Ascending aorta (tissue), 2 donors: ENCODE measurements around the gene GRPR. TPM values are rescaled to one million over a fixed set of nuclear protein-coding genes. Genes with fewer than 3 reads are reported as not detected.
"Not testable (repeated sequence)": the region's sequence is repeated elsewhere in the genome, so short reads cannot be mapped to it uniquely, and the experiment has no call there.

Source experiments
- DNase-seq, 2 donors: peaks; one replicate each; pipeline ENCODE4 v3.0.0-alpha.2; 2019; ENCODE audit warnings: low spot score in 2 of 2
- H3K27ac ChIP-seq, 2 donors: fragments of 200-600 bp; sonication (generic); one replicate each; pipeline ENCODE4 v1.5.1; 2016 to 2017; ENCODE audit warnings: mild to moderate bottlenecking in 1 of 2
- H3K27me3 ChIP-seq: fragments of 200-600 bp; sonication (generic); one replicate; pipeline ENCODE4 v1.5.1; 2017
- H3K36me3 ChIP-seq, 2 donors: fragments of 200-600 bp; sonication (generic); one replicate each; pipeline ENCODE4 v1.5.1; 2016
- H3K4me1 ChIP-seq, 2 donors: fragments of 200-600 bp; sonication (generic); one replicate each; pipeline ENCODE4 v1.5.1; 2016 to 2017; ENCODE audit warnings: mild to moderate bottlenecking in 1 of 2
- H3K4me3 ChIP-seq, 2 donors: fragments of 200-600 bp; sonication (generic); one replicate each; pipeline ENCODE4 v1.5.1; 2016 to 2017; ENCODE audit warnings: mild to moderate bottlenecking in 1 of 2
- H3K9me3 ChIP-seq, 2 donors: fragments of 200-600 bp; sonication (generic); one replicate each; pipeline ENCODE4 v1.5.1; 2016
- CTCF ChIP-seq, 3 experiments: fragments of 200-600 bp in 2 of 3; fragments of 450-650 bp in 1 of 3; sonication (generic) in 2 of 3; IDR thresholded peaks; one replicate each; pipeline ENCODE4 v1.5.1; 2016 to 2019; ENCODE audit warnings: antibody characterized with exemption in 3 of 3, mild to moderate bottlenecking in 1 of 3, moderate library complexity in 1 of 3
- intact Hi-C: fragments of 100-400 bp; cut with DNase I; formaldehyde crosslinking; loops from one replicate; pipeline ENCODE4 v1.15.1; 2023
- total RNA-seq: library from RNA; depleted of rRNA; stranded (reverse); fragments of >200 nt; gene quantifications from one replicate; pipeline ENCODE4 v1.1.0, GENCODE V29; 2016

GRPR gene
- total RNA-seq, 1 donor from 2014 or later, result 1.7 TPM

DNA sequence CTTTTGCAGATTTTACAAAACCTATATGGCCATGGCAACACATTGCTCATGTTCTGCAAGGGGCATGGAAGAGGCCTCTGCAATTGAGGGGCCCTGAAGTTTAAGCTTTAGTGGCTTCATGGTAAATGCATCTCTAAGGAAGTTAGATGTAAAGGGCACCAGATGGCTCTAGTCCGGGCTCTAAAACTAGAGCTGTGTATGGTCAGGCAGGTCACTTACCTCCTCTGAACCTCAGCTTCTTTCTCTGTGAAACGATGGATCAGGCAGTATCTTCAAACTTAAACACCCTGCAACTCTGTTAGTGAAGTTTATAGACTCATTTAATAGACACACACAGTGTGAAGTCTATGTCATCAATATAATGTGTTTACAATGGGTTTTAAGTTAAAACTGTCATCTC is 53.9 kb downstream of the GRPR start:
- DNase-seq, result no peak
- H3K27ac ChIP-seq, result no peak overlapping the region
- H3K4me3 ChIP-seq, result no peak overlapping the region
- H3K4me1 ChIP-seq, result no peaks in the 10 kb centered on the region
- no peaks in the 10 kb centered on the region for H3K36me3 ChIP-seq
- H3K9me3 ChIP-seq, result no peaks in the 10 kb centered on the region
- intact Hi-C loops, result no loop called here
- no peaks in the 10 kb centered on the region for H3K27me3 ChIP-seq
- TF ChIP-seq CTCF (IDR thresholded peaks at IDR 0.05), result no peak

DNA sequence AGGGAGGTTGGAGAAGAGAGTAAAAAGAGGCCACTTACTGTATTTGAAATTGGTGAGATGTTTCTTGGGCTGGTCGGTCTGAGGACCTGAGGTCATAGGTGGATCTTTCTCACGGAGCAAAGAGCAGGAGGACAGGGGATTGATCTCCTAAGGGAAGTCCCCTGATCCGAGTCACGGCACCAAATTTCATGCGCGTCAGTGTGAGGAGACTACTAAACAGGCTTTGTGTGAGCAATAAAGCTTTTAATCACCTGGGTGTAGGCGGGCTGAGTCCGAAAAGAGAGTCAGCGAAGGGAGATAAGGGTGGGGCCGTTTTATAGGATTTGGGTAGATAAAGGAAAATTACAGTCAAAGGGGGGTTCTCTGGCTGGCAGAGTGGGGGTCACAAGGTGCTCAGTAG is 60.5 kb downstream of the GRPR start:
- DNase-seq, H3K4me1 ChIP-seq, H3K9me3 ChIP-seq, intact Hi-C loops, H3K27me3 ChIP-seq, H3K27ac ChIP-seq, H3K36me3 ChIP-seq, H3K4me3 ChIP-seq: not testable (repeated sequence)

DNA sequence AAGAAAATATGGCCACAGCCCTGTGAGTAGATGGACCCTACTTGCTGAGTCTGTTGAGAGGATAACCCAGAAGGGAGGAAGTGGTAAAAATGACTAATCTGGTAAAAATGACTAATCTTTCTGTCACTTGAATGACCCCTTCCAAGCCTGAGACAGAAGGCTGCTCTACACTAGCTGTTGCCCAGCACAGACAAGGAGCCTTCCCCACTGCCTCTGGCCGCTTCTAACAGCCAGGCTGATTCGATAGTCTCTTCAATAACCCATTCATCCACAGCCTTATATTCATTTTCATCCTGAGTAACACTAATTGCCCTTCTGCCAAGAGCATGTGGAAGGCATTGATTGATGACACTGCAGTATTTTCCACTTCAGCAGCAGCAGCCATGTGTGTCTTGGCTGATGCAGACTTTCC is 62.4 kb downstream of the GRPR start:
- H3K4me3 ChIP-seq, result no peak overlapping the region
- H3K4me1 ChIP-seq, result no peaks in the 10 kb centered on the region
- no peaks in the 10 kb centered on the region for H3K27me3 ChIP-seq
- TF ChIP-seq CTCF (IDR thresholded peaks at IDR 0.05), result no peak
- no peak overlapping the region for H3K27ac ChIP-seq
- intact Hi-C loops, result no loop called here
- no peak for DNase-seq
- H3K9me3 ChIP-seq, result no peaks in the 10 kb centered on the region
- H3K36me3 ChIP-seq, result no peaks in the 10 kb centered on the region

DNA sequence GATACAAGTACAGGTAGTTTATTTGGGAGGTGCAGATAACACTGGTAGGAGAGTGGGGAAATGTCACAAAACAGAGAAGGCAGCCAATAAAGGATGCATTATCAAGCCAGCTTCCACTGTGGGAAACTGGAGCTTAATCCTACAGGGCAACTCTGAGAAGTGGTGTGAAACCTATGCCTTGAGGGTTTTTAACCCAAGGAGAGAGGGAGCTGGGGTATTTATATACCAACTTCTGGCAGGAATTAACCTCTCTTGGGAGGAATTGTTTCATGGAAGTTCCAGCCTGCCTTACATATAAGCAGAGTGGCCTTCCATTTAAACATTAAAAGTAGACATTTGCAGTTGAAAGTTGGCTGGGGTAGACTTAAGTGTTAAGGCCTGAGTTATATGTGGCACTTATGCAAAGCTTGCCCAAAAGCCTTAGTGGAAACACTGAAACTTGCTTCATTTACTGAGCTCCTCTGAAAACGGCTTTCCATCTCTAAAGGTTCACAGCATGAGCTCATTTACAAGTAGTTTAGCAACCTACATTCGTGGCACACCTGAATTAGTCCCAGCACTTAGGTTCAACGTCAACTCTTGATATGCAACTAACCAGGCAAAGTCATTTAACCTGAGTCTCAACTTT is 63.1 kb downstream of the GRPR start:
- intact Hi-C loops, result no loop called here
- Histone ChIP-seq H3K36me3 (no peaks in the 10 kb centered on the region), H3K9me3 (no peaks in the 10 kb centered on the region), H3K4me3 (no peak overlapping the region), H3K27ac (no peak overlapping the region), H3K4me1 (no peaks in the 10 kb centered on the region), H3K27me3 (no peaks in the 10 kb centered on the region)
- TF ChIP-seq CTCF (IDR thresholded peaks at IDR 0.05), result no peak
- DNase-seq, result no peak

DNA sequence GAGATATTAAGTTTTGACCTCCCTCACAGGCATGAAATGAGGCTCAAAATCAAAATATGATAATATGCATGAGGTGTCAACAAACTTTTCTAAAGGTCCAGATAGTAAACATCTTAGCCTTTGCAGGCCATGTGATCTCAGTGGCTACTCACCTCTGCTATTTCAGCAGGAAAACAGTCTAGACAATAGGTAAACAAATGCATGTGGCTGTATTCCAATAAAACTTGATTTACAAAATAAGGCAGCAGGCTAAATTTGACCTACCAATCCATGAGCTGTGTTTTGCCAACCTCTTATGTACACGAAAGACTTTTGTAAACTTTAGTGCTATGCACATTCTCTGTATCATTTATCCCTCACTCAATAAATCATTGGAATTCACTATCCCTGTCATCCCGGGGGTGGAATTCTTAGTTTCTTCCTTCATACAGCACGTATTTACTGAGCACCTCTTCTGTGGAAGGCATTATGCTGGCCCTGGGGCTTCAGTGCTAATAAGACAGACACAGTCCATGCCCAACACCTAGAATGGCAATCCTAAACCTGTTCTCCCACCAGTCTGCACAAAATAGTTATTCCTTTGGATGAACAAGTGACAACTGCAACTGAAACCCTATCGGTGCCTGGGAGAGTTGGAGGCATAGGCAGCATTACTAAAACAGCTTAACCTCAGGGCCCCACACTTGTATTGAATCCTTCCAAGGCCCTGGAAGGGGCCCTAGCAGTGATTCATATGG is 63.8 kb downstream of the GRPR start:
- H3K27me3 ChIP-seq, result no peaks in the 10 kb centered on the region
- H3K9me3 ChIP-seq, result no peaks in the 10 kb centered on the region
- H3K27ac ChIP-seq, result no peak overlapping the region
- no peak for DNase-seq
- H3K4me1 ChIP-seq, result no peaks in the 10 kb centered on the region
- H3K4me3 ChIP-seq, result no peak overlapping the region
- H3K36me3 ChIP-seq, result no peaks in the 10 kb centered on the region
- intact Hi-C loops, result no loop called here
- no peak for TF ChIP-seq CTCF (IDR thresholded peaks at IDR 0.05)

GRCh38 chrX:16188687-16189086 is 65.3 kb downstream of the GRPR start:
- no peaks in the 10 kb centered on the region for H3K27me3 ChIP-seq
- H3K9me3 ChIP-seq, result no peaks in the 10 kb centered on the region
- no peak overlapping the region for H3K27ac ChIP-seq
- no peak overlapping the region for H3K4me3 ChIP-seq
- TF ChIP-seq CTCF (IDR thresholded peaks at IDR 0.05), result no peak
- intact Hi-C loops, result no loop called here
- DNase-seq, result no peak
- H3K36me3 ChIP-seq, result no peaks in the 10 kb centered on the region
- H3K4me1 ChIP-seq, result no peaks in the 10 kb centered on the region
